Measurements from ENCODE around the gene MTRR.

DNA sequence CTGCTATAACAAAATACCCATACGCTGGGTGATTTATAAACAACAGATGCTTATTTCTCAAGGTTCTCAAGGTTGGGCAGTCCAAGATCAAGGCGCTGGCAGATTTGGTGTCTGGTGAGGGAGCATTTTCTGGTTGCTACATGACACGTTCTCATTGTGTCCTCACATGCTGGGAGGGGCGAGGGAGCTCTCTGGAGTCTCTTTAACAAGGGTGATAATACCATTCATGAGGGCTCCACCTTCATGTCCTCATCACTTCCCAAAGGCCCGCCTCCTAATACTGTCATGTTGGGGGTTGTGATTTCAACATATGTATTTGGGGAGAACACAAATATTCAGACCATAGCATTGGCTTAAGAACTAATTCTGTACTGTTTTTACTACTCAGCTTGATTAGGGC lies 22.6 kb upstream of the MTRR start:
- TF ChIP-seq, protein P1, sequence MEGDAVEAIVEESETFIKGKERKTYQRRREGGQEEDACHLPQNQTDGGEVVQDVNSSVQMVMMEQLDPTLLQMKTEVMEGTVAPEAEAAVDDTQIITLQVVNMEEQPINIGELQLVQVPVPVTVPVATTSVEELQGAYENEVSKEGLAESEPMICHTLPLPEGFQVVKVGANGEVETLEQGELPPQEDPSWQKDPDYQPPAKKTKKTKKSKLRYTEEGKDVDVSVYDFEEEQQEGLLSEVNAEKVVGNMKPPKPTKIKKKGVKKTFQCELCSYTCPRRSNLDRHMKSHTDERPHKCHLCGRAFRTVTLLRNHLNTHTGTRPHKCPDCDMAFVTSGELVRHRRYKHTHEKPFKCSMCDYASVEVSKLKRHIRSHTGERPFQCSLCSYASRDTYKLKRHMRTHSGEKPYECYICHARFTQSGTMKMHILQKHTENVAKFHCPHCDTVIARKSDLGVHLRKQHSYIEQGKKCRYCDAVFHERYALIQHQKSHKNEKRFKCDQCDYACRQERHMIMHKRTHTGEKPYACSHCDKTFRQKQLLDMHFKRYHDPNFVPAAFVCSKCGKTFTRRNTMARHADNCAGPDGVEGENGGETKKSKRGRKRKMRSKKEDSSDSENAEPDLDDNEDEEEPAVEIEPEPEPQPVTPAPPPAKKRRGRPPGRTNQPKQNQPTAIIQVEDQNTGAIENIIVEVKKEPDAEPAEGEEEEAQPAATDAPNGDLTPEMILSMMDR (conservative IDR thresholded peaks at IDR 0.05) = no peak
- TF ChIP-seq EZH2 (IDR thresholded peaks at IDR 0.05; ENCODE audit: low read depth) = no peak

Data from PC-9 (cell line).